Left renal cortex interstitium (tissue), 4 donors: ENCODE measurements around the gene AUTS2. TPM values are rescaled to one million over a fixed set of nuclear protein-coding genes. Genes with fewer than 3 reads are reported as not detected.
"Not testable (repeated sequence)": the region's sequence is repeated elsewhere in the genome, so short reads cannot be mapped to it uniquely, and the experiment has no call there.

ENCODE experiments used
- DNase-seq, 4 donors: peaks; one replicate each; pipeline ENCODE4 v3.0.0-alpha.2; 2013; ENCODE audit warnings: low read depth in 4 of 4, low spot score in 2 of 4, missing footprints in 1 of 4
- polyA plus RNA-seq, 4 donors: library from polyadenylated mRNA; unstranded; fragments of 120-200 nt; gene quantifications; one replicate each; pipeline ENCODE4 v1.2.1, GENCODE V29; 2013; ENCODE audit not compliant: insufficient read length in 4 of 4

AUTS2 gene
- polyA plus RNA-seq, 4 donors = 56.5 to 144 (median 82.8) TPM

DNA sequence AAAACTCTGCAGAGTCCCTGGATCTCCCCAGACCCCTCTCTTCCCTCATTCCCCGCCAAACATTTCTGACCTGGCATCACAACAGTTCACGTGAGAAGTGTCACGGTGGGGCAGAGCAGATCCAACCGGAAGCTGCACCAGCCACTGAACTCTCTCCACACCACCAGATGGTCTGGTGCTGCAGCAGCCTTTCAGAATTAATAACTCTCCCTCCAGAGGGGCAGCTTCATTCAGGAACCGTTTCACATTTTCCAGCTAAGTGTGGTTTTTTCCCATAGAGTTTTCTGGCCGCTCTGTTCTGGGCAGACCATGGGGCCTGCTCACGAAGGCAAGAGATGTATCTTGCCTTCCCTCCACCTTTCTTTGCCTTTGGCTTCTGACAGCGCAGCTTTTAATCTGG lies 1047.0 kb downstream of the AUTS2 start:
- no peak for DNase-seq

DNA sequence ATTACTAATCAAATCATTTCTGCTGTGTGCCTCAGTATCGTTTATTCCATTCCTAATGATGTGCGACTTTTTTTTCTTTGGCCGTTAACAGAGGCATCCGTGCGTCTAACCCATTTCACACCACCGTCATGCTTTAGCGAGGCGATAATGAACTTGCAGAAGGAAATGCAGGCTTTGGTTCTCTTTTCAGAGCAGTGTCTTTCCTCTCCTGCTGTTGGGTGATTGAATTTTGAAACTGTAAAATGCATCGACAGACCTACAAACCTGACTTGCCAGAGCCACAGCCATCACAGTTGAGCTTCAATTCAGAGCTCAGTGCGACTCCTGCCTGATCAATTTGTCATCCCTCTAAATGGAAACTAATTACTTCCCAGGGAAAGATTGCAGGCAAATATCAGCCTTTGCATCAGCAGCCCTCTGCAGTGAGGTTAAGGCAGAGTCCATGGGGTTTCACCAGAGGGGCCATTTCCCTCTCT lies 1047.6 kb downstream of the AUTS2 start:
- no peak for DNase-seq

DNA sequence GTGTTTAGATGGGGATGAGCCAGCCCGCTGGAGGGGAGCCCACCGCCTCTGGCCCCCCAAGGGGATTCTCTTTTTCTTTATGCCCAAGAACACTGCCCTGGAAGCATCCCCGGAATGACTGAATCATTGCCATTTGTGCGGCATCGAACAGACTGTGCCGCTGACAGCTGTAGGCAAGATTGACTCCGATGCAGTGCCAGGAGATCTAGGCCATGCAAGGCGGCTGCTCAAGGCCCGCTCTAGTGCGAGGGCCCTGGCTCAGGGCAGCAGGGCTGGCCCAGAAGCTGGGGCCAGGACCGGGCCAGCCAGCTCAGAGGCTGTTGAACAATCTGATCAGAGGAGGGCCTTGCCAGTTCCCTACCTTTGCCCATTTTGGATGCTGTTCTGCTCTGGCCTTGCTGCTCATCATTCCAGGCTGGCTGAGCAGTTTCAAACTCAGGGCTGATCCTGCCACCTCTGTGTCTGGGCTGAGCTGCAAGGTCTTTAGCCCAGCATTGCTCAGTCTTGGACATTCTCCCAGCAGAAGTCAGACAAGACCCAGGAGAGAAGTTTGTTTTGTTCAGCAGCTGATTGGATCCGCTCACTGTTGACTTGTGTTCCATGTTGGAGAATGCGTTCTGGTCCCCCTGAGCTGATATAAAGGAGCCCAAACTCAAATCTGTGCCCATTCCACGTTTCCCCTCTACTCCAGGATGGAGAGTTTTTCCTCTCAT lies 1048.4 kb downstream of the AUTS2 start:
- no peak for DNase-seq

GRCh38 chr7:70647801-70648498 lies 1049.7 kb downstream of the AUTS2 start:
- no peak for DNase-seq

- not testable (repeated sequence) for DNase-seq
These were observed 1050.2 kb downstream of the AUTS2 start for GRCh38 chr7:70648499-70648861.

DNA sequence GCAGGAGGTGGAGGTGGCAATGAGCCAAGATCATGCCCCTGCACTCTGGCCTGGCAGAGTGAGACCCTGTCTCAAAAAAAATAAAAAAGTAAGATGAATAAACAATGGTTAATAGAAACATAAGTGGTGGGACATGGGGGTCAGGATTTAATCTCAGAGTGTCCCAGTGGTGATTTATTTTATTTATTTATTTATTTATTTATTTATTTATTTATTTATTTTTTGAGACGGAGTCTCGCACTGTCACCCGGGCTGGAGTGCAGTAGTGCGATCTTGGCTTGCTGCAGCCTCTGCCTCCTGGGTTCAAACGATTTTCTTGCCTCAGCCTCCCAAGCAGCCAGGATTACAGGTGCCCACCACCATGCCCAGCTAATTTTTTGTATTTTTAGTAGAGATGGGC lies 1051.0 kb downstream of the AUTS2 start:
- DNase-seq = no peak

DNA sequence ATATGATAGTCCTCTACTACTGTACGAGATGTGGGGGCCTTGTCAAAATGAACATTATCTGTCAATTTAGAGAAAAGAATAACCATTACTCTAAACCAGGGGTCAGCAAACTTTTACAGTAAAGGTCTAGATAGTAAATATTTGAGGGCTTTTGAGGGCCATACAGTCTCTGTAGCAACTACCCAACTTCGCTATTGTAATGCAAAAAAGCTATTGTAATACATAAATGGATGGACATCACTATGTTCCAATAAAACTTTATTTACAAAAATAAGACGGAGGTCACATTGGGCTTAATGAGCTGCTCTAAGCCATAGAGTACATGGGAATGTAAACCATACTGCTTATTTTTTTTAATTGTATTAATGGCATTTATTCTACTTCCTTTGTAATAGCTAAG lies 1055.9 kb downstream of the AUTS2 start:
- DNase-seq = no peak

- DNase-seq = no peak
These were observed 1056.7 kb downstream of the AUTS2 start for GRCh38 chr7:70654979-70655378.

DNA sequence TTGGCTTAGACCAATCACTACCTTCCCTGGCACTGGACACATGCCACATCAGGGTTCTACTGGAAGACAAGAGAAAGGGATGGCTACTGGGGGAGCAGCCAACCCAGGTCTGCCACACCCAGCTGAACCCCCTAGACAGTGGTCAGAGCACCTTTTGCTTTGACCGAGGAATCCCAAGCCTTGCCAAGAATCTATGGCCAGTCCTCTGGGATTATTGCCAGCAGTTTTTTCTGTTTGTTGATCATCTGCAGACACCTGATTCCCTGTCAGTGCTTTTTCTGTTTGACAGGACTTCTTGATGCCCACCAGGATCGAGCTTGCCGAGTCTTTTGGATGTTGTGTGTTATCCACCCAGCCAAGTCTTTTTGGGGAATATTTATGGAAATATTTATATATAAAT lies 1057.4 kb downstream of the AUTS2 start:
- no peak for DNase-seq

DNA sequence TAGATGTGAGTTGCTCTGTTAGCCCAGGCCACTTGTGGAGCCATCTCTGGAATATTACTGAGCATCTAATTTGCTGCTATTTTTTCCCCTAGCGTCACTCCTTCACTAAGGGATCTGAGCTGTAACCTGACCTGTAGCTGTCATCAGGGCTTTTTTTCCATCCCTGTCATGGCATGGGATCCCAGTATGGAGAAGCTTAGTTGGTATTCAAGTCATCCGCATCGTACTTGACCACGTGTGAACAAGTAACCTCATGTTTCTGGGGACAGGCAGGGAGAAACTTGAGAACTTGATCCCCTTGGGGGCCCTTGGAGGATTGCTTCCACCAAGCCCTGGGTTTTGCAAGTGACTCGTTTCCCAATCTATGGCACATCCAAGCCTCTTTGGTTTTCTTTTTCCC lies 1059.3 kb downstream of the AUTS2 start:
- DNase-seq = no peak

DNA sequence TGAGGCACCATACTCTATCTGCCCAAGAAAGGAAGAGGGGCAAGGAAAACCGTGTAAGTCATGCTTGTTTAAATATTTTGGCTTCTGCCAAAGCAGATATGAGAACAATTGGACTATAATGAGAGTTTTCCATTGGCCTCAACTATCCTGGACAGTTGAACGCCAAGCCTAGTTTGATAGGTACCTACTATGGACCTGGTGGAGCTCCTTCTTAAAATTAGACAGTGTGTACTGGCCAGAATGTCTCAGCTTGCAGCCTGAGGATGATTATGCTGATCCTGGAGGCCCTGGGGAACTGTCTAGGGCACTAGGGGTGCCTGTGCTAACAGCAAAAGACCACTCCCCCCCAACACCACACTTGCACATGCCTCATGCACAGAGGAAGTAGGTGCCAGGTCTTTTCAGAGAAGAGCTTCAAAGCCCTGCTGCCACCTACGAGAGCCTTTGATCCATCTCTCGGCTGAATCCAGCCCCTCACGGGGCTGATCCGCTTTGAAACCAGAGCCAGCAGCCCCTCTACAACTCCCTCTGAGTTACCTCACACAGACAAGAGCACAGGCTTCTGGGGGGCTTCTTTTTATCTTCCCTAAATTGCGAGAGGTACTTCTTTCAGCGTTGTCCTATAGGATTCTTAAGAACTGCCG lies 1059.8 kb downstream of the AUTS2 start:
- no peak for DNase-seq

DNA sequence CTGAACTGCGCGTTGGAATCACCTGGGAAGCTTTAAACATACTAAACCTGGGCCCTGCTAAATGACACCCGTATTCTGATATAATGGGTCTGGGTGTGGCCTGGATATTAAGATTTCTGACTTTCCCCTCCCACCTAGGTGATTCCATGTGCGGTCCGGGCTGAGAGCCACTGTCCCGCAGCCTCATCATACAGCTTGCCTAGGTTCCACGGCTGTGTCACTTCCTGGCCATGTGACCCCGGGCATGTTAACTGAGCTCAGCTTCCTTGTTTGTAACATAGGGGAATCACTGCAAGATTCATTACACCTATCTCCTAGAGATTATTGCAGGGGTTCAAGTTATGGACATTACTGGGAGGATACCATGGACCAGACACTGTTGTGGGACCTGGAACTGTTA lies 1061.0 kb downstream of the AUTS2 start:
- no peak for DNase-seq

- no peak for DNase-seq
These were observed 1062.0 kb downstream of the AUTS2 start for GRCh38 chr7:70660154-70660818.

GRCh38 chr7:70660819-70661191 lies 1062.5 kb downstream of the AUTS2 start:
- DNase-seq = no peak

DNA sequence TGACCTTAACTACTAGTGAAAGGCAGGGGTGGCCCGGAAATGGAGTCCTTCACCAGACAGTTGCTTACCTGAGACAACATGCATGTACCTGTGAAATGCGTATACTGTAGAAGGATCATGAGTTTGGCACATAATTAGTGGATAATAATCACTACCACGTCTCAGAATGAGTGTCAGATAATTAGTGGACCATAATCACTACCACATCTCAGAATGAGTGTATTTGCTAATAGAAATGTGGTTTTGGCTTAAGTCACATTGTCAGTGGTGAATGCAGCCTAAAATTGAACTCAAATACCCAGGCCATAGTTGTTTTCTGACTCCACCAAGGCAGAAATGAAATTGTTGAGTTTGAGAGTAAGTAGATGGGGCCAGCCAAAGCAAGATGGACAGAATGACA lies 1065.4 kb downstream of the AUTS2 start:
- no peak for DNase-seq

GRCh38 chr7:70665997-70666396 lies 1067.7 kb downstream of the AUTS2 start:
- no peak for DNase-seq

DNA sequence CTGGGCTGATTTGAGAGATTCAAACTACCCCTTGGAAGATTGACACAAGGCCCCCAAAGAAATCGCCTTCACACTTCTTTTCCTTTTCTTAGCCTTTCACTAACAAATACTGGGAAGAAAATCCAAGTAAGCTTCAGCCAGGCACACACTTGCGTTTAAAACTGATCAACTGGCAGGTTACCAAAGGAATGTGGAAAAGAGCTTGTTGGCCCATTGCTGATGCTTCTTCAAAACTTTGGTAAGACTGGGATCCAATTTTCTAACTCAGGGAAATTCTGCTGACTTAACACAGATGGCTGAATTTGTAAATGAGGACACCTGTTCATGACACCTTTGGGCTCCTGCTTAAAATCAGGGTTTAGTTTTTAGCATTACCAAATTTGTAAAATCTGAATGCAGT lies 1069.1 kb downstream of the AUTS2 start:
- DNase-seq = no peak

- no peak for DNase-seq
These were observed 1070.5 kb downstream of the AUTS2 start for GRCh38 chr7:70668606-70669358.

DNA sequence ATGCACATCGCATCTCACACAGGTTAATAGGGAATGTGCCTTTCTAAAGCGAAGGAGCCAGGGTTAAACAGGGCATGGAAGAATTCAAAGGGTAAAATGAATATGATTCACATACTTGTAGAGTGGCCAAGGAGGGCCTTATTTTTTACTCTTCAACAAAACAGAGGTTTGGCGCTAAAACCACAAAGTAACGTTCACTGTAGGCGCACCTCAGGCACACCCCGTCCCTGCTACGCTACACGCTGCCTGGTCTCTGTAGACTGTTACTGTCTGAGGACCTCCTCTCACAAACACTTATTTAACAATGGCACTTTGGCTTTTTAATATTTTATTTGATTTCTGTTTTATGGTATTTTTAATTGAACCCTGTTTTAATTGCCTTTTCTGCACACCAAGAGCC lies 1071.6 kb downstream of the AUTS2 start:
- no peak for DNase-seq

- DNase-seq = no peak
These were observed 1072.0 kb downstream of the AUTS2 start for GRCh38 chr7:70670288-70670687.
